NB4 (cell line): ENCODE data around the gene MYADML2.

Source experiments
- CTCF ChIP-seq: IDR thresholded peaks from one replicate; pipeline ENCODE4 v1.5.1; 2012; ENCODE audit warnings: low read depth, low read length
- MYC ChIP-seq: IDR thresholded peaks from 2 replicates; pipeline ENCODE4 v1.6.1; 2011; ENCODE audit warnings: low read depth, low read length

- TF ChIP-seq MYC (no peak), CTCF (no peak)
Measured at GRCh38 chr17:81960130-81960958, 13.3 kb upstream of the MYADML2 start.
